C1 segment of cervical spinal cord (tissue), 14 donors: ENCODE measurements around the gene DAND5.

Experiments
- DNase-seq, 14 donors: peaks; one replicate each; lab custom pipeline; 2025; lab: John Stamatoyannopoulos, UW

Gene DAND5

GRCh38 chr19:13022111-13022858, 52.9 kb downstream of the DAND5 start:
- peak in 6 of 14 donors; percentile 18 to 92 (median 72) for DNase-seq

- peak in 13 of 14 donors; percentile 26 to 94 (median 81) for DNase-seq
Measured at GRCh38 chr19:13022859-13023636, 53.7 kb downstream of the DAND5 start.

- peak in 1 of 14 donors; percentile 60 for DNase-seq
Measured at GRCh38 chr19:13023656-13024055, 54.3 kb downstream of the DAND5 start.
